ENCODE measurements around the gene NRXN3.

DNA sequence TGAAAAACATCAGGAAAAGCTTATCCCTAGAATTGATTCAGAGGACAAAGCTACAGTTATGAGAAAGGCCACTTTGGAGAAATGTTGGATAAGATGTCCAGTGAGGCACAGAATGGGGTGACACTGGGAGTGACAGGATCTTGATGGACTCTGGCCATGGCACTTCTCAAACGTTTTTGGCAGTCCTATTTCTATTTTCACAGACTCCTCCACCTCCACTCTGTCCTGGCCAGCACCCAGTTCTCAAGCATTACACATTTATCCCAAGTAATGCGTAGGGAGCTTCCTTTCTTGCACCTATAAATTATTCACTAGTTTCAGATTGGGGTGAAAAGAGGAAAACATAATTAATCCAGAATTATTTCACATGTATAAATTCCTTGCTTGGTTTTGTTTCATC, 727.3 kb downstream of the NRXN3 start:
- TF ChIP-seq, protein P1, sequence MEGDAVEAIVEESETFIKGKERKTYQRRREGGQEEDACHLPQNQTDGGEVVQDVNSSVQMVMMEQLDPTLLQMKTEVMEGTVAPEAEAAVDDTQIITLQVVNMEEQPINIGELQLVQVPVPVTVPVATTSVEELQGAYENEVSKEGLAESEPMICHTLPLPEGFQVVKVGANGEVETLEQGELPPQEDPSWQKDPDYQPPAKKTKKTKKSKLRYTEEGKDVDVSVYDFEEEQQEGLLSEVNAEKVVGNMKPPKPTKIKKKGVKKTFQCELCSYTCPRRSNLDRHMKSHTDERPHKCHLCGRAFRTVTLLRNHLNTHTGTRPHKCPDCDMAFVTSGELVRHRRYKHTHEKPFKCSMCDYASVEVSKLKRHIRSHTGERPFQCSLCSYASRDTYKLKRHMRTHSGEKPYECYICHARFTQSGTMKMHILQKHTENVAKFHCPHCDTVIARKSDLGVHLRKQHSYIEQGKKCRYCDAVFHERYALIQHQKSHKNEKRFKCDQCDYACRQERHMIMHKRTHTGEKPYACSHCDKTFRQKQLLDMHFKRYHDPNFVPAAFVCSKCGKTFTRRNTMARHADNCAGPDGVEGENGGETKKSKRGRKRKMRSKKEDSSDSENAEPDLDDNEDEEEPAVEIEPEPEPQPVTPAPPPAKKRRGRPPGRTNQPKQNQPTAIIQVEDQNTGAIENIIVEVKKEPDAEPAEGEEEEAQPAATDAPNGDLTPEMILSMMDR (conservative IDR thresholded peaks at IDR 0.05; ENCODE audit: low read depth in 2 of 2) = no peak
- TF ChIP-seq, protein P2, sequence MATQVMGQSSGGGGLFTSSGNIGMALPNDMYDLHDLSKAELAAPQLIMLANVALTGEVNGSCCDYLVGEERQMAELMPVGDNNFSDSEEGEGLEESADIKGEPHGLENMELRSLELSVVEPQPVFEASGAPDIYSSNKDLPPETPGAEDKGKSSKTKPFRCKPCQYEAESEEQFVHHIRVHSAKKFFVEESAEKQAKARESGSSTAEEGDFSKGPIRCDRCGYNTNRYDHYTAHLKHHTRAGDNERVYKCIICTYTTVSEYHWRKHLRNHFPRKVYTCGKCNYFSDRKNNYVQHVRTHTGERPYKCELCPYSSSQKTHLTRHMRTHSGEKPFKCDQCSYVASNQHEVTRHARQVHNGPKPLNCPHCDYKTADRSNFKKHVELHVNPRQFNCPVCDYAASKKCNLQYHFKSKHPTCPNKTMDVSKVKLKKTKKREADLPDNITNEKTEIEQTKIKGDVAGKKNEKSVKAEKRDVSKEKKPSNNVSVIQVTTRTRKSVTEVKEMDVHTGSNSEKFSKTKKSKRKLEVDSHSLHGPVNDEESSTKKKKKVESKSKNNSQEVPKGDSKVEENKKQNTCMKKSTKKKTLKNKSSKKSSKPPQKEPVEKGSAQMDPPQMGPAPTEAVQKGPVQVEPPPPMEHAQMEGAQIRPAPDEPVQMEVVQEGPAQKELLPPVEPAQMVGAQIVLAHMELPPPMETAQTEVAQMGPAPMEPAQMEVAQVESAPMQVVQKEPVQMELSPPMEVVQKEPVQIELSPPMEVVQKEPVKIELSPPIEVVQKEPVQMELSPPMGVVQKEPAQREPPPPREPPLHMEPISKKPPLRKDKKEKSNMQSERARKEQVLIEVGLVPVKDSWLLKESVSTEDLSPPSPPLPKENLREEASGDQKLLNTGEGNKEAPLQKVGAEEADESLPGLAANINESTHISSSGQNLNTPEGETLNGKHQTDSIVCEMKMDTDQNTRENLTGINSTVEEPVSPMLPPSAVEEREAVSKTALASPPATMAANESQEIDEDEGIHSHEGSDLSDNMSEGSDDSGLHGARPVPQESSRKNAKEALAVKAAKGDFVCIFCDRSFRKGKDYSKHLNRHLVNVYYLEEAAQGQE (IDR thresholded peaks at IDR 0.05; ENCODE audit: unreplicated experiment) = no peak
- TF ChIP-seq JUNB (IDR thresholded peaks at IDR 0.05; ENCODE audit: unreplicated experiment) (no peak), POLR2AphosphoS5 (IDR thresholded peaks at IDR 0.05; ENCODE audit: low read depth) (no peak), EZH2 (IDR thresholded peaks at IDR 0.05; ENCODE audit: low read depth, unreplicated experiment) (no peak)

Measured in GM23338 (cell line).